NCI-H187 (cell line): ENCODE results near the gene INKA2.

Experiments
- DNase-seq, 2 experiments: peaks; one replicate each; lab custom pipeline; 2025; lab: John Stamatoyannopoulos, UW

INKA2 gene

DNA sequence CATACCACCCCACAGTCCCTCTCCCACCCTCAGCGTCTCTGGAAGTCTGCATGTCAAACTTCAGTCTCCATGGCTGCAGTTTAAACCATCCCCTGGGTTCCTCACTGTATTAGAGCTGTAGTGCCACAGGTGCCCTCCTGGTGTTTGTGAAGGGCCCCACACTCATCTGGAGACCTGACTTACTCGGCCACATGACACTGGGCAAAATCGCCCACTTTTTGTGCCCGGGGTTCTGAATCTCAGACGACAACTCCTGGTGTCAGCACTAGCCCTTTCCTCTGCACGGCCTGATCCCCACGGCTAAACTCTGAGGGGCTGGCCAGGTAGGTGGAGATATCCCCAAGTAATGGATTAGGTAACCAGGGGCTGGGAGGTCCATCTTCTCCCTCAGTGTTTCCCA lies 6.5 kb downstream of the INKA2 start:
- DNase-seq = no peak

DNA sequence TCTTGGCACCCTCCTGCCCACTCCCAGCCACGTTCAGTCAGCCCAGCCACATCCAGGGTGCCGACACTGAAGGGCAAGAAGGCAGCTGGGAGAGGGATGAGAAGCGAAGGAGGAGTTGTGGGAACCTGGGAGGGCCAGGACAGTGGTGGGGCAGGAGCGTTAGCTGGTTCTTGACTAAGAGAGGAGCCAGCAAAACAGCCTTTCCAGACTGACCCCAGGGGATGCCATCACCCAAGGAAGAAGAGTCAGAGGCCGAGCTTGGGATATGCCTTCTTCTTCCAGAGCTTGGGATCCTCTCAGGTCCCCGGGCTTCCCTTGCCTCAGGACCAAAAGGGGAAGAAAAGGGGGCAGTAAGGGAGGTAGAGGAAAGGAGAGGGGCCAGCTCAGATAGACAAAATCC lies 7.2 kb downstream of the INKA2 start:
- no peak for DNase-seq

DNA sequence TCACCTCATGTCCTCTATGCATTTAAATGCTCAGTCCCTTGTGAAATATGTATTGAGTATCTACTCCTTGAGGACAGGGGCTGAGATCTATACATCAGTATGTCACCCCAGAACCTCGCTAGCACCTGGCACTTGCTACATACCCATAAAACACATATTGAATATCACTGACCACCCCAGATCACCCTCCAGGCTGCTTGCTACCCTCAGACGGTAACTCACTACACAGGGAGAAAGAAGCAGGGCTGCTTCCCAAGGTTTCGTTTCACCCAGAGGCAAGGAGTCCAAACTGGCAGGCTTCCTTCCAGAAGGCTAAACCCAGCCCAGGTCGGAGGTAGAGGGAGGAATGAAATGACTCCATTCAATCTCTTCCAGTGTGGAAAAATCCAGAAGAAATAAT lies 8.5 kb downstream of the INKA2 start:
- DNase-seq = no peak

DNA sequence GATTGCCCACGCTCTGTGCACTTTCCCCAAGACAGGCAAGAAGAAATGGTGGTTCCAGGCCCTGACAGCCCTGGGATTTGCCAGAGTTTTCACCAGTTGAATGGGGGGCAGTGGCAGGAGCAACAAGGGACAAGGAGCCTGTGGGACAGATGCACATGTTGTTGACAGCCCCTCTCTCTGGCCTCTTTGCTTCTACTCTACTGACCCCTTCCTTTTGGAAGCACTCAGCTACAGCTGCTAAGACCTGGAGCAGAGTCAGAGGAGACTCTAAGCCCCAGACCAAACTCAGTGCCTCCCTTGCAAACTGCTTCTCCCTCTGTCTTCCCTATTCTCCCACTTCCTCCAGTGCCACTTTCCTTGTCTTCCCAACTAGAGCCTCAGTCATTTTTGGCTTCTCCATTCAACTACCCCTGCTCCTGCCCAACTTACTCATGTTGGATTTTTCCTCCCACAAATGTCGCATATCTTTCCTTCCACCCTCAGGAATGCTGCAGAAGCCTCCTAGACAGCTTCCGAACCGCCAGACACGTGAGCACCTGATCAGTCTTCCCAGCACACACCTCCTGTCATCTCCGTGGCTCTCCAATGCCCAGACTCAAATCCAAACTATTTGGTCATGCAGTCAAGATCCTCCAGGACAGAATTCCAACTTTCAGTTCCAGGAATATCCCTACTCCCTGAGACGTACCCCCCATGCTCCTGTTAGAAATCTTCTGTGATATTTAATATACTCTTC lies 9.1 kb downstream of the INKA2 start:
- DNase-seq = no peak

DNA sequence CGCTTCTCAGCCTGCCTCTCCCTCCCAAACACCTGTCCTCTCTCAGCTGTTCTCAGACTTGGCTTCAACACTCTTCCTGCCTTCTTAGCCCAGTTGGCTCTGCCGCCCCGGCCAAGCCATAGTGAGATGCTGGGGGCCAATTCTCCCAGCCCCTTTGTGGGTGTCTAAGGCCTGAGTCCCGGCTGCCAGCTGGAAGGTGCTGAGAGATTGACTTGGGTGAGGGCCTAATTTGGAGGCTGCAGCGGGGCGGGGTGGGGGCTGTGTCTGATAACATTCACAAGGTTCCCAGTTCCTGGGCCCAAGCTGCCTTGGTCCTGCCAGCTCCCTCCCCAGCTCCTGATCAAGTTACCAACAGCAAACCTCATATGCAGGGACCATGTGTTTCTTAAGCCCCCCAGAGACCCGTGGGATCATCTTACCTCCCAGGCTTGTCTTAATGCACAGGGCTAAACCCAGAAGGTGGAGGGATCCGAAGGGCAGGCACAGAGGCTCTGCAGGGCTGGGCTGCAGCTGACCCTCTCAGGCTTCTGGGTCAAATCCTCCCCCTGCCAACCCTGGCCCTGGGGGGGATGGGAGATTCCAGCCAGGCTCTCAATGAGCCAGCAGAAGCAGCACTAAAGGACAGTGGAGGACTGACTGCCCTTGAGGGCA lies 9.8 kb downstream of the INKA2 start:
- DNase-seq = no peak

DNA sequence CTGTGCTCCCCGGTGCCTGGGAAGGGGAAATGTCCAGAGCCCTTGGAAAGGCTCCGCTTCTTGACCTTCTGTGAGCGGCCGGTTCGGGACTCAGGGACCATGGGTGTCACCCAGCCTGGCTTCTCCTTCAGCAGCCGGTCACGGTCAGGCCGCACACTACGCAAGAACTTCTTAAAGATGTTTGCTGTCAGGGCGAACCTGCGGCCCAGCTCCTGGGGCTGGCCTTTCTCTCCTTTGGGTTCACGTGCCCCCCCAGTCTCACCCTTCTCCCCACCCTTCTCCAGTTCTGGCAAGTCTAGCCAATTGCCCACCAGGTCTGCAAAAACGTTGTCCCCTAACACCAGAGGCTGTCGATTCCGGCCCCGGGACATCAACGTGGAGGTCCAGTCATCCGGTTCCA lies 12.1 kb downstream of the INKA2 start:
- DNase-seq = no peak

DNA sequence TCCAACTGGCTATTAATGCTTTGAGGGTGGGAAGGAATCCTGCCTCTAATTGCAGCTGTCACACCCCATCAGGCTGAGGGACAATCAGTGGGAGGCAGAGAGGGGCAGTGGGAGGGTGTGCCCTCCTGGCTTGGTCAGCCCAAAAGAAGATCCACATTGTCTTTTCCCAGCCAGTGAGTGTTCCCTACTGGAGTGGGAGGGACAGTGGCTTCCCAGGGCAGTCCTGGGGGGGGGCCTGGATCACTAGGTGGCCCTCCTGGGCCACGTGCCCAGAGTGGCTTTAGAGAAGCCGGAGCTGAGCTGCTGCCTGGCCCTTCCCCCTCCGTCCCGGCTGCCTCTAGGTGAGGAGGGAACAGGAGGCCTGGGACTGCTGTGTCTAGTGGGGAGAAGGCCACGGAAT lies 14.0 kb downstream of the INKA2 start:
- no peak for DNase-seq

DNA sequence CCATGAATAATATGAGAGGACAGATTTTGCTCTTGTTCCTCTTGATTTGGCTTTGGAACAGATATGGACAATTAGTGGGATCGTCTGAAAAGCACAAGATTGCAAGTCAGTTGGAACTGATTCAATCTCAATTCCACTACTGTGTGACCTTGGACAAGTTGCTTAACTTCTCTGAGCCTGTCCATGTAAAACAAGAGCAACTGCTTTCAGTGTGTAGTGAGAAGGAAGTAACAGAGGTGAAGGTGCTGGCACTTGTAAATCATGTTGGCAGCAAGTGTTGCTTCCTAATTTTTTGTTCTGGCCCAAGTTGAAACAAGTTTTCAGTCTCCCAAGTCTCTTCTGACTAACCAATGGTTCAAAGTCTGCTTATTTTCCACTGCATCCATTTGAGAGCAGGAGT lies 15.3 kb downstream of the INKA2 start:
- DNase-seq = no peak

DNA sequence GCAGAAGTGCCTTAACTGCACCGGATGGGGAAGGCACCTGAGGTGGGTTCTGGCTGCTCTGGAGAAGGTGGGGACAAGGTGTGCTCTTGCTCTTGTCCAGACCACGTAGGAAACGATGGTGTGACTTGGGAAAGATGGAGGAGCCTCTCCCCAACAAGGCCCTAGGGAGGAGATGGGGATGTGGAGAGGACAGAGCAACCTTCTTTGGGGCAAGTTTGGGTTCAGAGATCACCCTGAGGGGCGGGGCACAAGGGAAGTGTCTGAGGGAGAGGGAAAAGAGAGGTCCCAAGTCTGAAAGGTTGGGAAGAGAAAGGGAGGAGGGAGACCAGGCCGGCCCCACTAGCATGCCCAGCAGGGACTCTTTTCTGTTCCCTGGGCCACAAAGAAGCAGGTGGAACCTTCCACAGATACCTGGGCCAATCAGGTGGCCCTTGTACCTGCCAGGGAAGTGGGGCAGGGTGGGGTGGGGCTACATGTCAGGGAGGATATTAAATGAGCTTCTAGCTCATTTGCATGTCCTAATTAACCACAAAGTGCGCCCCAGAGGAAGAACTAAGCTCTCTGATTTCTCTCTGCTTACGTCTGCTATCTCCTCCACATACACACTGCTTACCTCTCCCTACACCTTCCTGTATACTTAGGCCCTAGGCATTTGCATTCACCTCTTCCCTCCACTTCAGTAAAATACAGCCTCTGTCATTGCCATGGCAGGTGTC lies 15.9 kb downstream of the INKA2 start:
- no peak for DNase-seq

DNA sequence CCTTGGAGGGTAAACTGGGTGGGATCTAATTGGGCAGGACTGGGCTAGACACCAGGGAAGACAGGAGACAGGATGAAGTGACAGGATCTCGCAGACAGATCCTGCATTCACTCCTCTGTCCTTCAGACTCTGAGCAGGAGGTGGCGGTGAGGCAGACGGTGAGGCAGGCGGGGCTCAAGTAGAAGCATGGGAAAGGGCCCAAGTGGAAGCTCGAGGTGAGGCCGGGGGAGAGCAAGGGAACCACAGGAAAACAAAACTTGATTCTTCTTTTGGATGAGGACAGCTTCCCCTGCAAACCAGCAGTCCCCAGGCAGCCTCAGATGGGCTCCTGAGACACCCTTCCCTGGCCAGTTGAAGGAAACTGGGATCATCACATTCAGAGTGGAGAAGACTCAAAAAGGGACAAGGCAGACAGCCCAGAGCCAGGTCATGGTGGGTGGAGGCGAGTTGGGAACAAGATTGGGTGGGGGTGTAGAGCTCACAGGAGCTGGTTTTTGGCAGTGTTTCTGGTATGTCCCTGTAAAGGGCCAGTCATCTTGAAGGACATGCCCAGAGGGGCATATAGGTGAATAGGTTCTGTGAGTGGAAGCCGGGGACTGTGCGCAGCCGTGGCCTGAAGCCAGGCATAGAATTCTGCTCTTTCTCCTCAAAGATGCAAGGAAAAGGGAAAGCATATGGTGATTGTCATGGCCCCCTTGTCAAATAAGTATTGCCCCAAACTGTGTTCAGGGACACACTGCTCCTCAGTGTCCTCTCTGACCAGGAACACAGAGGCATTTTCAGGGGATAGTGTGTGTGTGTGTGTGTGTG lies 18.0 kb downstream of the INKA2 start:
- DNase-seq = no peak

DNA sequence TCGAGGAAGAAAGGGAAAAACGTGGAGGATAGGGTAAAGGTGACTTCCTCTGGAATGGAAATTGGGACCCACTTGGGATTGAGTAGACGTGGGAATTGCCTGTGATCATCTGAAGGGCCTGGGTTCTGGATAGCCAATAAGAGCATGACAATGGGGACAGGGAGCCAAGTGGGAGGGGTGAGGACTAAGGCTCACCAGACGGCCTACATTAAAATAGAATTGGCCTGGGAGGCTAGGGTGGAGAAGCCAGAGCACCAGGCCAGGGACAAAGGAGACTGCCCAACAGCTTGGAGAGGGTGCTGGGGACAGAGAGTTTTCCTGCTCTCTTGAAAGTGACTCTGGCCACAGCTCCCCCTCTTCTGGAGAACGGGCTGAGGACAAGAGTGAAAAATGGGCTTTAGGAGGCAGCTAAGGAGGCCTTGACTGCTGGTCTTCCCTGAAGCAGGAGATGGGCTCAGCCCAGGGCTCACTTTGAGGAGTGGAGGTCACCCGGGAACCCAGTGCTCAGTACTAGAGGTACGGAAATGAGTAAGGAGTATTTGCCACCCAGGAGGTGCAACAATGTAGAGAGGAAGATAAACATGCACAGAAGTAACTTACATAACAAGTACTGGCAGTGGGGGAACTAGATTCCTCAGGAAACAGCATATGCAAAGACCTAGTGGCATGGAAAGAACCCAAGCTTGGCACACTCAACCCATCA lies 18.8 kb downstream of the INKA2 start:
- DNase-seq = no peak

DNA sequence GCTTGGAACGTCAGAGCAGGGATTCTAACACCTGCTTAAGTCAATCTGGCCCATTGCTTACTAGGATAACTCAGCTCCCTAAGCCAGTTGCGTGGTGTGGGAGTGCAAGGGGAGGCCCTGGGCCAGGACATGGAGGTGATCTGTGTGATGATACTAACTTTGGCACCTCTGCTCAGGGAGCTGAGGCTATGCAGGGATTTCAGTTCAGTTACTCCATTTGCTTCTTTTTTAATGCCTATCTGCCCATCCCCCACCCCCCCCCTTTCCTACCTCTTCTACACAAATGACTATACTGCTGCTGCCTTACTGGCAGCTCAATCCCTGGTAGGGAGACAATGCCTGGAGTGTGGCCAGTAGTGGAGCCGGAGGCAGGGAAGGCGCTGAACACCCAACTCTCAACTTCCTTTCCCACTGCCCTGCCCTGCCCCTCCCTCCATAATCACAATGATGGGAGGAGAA lies 19.5 kb downstream of the INKA2 start:
- DNase-seq = no peak

DNA sequence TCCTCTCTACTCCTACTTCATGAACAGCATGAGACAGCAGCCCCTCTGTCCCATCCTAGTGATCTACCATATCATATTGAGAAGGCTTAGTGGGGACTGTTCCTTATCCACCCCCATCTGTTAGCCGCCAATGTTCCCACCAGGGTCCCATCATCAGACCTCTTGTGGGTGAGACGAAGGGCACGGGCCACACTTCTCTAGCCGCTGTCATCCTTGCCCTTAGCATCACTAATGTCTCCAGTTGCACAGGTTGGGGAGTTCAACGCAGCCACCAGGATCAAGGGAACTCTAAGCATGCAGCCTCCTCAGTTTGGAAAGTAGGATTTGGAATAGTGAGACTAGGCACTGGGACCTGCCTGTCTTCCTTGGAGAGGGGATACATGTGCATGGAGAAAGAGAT lies 20.1 kb downstream of the INKA2 start:
- no peak for DNase-seq

DNA sequence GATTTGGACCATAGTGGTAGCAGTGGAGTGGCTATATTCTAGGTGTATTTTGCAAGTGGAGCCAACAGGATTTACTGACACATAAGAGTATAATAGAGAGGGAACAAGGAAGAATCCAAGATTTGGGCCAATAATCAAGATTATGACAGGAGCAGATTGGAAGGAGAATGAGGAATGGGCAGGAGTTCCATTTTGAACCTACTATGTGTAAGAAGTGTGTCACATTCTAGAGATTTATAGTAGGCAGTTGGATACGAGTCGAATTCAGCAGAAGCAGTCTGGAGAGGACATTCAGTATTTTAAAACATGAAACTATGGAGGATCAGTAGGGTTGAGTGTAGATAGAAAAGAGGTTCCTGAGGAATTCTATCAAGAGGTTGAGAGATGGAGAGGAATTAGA lies 21.7 kb downstream of the INKA2 start:
- no peak for DNase-seq

DNA sequence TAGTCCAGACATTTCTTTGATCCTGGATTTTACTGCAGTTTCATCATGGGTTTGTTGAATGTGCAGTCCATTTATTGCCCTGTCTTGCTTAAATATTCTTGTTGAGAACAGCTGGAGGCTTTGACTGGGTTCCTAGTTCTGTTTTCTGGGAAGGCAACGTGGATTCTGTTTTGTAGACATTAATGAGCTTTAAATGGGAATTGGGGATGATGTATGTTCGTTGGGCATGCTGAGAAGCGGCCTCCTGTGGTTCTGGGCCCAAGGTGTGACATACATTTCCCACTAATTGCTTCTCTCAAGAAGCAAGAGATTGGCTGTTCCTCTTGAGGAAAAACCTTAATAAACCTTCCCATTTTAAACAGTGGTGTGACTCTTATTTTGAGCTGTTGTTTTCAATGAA lies 22.9 kb downstream of the INKA2 start:
- no peak for DNase-seq

DNA sequence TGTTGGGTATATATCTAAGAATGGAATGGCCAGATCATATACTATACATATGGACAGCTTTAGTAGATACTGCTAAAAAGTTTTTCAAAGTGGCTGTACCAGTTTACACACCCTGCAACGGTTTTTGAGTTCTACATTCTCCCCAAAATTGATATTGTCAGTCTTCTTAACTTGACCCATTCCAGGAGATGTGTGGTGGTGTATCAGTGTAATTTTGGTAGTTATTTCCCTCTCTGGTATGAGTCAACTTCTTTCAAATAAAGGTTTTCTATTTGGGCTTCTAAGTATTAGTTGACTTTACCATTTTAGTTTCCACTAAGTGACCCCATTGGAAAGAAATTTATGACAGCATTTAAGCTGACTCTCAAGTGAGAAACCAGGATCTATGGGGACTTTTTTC lies 29.2 kb downstream of the INKA2 start:
- no peak for DNase-seq

DNA sequence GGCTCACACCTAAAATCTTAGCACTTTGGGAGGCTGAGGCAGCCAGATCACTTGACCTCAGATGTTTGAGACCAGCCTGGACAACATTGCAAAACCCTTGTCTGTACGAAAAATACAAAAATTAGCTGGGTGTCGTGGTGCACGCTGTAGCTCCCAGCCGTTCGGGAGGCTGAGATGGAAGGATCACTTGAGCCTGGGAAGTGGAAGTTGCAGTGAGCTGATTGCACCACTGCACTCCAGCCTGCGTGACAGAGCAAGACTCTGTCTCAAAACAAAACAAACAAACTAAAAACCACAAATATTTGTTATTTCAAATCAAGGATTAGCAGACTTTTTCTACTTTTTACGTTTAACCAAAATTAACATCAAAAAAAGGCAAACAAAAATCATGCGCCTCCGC lies 31.3 kb downstream of the INKA2 start:
- no peak for DNase-seq

DNA sequence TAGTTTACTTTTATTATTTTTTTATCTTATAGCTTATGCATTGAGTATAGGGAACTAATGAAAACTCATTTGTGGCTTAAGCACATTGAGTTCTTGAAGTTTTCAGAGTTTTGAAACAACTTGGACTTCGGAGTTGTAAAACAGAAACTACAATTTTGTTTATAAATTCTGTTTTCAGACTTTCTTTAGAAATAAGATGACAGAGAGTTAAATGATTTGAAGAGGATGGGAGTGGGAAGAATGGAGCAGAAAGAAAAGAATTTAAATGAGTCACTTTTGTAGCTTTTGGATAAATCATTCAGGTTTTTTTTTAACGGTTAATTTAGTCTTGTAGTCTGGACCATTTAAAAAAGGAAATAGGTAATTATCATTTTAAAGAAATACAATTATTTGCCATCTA lies 32.3 kb downstream of the INKA2 start:
- no peak for DNase-seq

DNA sequence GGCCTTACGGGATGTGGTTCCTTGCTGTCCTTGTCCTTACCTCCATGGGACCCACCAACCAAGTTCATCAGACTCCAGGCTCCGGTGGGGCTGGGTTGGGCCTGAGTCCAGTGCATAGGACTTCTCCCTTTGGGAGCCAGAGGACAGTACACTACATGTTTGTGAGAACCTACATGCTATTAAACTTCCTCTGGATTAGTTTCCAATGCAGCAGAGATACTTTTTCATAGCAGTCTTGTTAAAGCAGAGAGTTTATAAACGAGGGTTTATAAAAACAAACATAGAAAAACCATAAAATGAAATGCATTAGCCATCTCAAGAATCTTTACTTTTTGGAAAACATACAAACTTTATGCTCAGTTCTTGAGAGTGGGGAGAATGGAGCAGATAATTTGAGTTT lies 33.4 kb downstream of the INKA2 start:
- no peak for DNase-seq

DNA sequence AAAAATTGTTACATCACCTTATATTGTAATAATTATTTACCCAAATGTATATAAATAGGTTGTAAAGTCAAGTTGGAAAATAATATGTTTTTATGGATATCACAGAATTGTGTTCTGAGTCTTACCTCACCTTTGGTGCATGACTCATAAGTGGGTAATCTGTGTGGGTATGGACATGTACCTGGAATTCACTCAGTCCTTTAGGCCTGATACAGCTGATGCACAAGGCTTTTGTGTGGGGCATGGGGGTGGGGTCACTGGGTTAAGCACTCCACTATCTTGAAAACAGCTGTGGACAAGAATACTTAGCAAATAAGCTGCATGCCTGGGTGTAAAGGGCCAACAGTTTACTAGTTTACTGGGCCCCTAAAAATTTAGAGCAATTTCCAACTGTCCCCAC lies 34.4 kb downstream of the INKA2 start:
- DNase-seq = no peak

DNA sequence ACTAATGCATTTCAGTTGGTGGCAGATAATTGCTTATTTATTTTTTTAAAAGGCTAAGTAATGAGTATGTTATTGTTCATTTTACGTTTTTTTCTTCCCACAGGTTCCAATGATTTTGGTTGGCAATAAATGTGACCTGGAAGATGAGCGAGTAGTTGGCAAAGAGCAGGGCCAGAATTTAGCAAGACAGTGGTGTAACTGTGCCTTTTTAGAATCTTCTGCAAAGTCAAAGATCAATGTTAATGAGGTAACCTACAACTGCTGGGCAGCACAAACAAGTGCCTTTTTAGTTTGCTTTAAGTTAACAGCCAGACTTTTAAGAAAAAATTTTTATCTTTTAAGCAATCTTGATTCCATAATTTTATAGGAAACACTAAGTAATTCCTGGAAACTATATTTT lies 35.0 kb downstream of the INKA2 start:
- DNase-seq = no peak

DNA sequence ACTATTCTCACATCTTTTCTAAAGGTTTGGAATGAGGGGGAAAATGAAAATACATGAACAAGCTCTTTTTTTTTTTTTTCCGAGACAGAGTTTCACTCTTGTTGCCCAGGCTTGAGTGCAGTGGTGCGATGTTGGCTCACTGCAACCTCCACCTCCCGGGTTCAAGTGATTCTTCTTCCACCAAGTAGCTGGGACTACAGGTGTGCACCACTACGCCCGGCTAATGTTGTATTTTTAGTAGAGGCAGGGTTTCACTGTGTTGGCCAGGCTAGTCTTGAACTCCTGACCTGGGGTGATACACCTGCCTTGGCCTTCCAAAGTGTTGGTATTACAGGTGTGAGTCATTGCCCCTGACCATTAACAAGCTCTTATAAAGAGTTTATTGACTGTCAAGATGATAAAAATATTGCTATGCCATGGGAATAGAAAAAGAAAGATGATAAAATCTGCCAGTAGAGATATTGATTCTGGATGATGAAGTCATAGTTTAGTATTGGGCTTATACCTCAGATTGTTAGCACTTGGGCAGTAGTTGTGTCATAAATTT lies 36.6 kb downstream of the INKA2 start:
- DNase-seq = no peak
